ENCODE data around the gene DCUN1D1. TPM values are rescaled to one million over a fixed set of nuclear protein-coding genes. Genes with fewer than 3 reads are reported as not detected.
A peak's percentile ranks its signal among the peaks of the same experiment; 100 is the strongest.
"Not testable (repeated sequence)": the region's sequence is repeated elsewhere in the genome, so short reads cannot be mapped to it uniquely, and the experiment has no call there.

DCUN1D1 gene
- total RNA-seq = 32.2 TPM
- long read RNA-seq, full-length matches to known transcripts = 23 of 30 reads
- long read RNA-seq, partial matches to known transcripts = 4 of 30 reads
- long read RNA-seq, other reads (novel, unspliced or antisense) = 3 of 30 reads

- intact Hi-C loops (cut with DNase I) = no loop called here
- DNase-seq (peak; percentile 95), ATAC-seq (ENCODE audit: poor library complexity) (peak; percentile 97)
Observed at GRCh38 chr3:182980204-182981037, at the start of gene DCUN1D1. DCUN1D1 (minus strand) TSS chr3:182980538; CDS start chr3:182980489, 49 bp downstream.

GRCh38 chr3:183028416-183028815 lies 48.1 kb upstream of the DCUN1D1 start:
- intact Hi-C loops (cut with DNase I) = no loop called here
- DNase-seq = no peak
- no peak for ATAC-seq (ENCODE audit: poor library complexity)

GRCh38 chr3:183027276-183027675 lies 46.9 kb upstream of the DCUN1D1 start:
- intact Hi-C loops (cut with DNase I) = no loop called here
- no peak for ATAC-seq (ENCODE audit: poor library complexity)

GRCh38 chr3:183022936-183023516 lies 42.7 kb upstream of the DCUN1D1 start:
- DNase-seq (no peak), ATAC-seq (ENCODE audit: poor library complexity) (no peak)
- intact Hi-C loops (cut with DNase I) = no loop called here

More at GRCh38 chr3:183027276-183027675, 46.9 kb upstream of the DCUN1D1 start:
- DNase-seq = no peak

- DNase-seq (no peak), ATAC-seq (ENCODE audit: poor library complexity) (no peak)
- intact Hi-C loops (cut with DNase I) = no loop called here
Observed at GRCh38 chr3:183018421-183019192, 38.3 kb upstream of the DCUN1D1 start.

GRCh38 chr3:183015185-183015584 lies 34.8 kb upstream of the DCUN1D1 start:
- intact Hi-C loops (cut with DNase I) = no loop called here
- ATAC-seq (ENCODE audit: poor library complexity) (no peak), DNase-seq (no peak)

GRCh38 chr3:183013856-183014255 lies 33.5 kb upstream of the DCUN1D1 start:
- DNase-seq (no peak), ATAC-seq (ENCODE audit: poor library complexity) (no peak)
- intact Hi-C loops (cut with DNase I) = no loop called here

GRCh38 chr3:183013074-183013473 lies 32.7 kb upstream of the DCUN1D1 start:
- no peak for ATAC-seq (ENCODE audit: poor library complexity)
- intact Hi-C loops (cut with DNase I) = no loop called here
- DNase-seq = no peak

- ATAC-seq (ENCODE audit: poor library complexity) (no peak), DNase-seq (no peak)
- intact Hi-C loops (cut with DNase I) = no loop called here
Observed at GRCh38 chr3:183008800-183009199, 28.5 kb upstream of the DCUN1D1 start.

GRCh38 chr3:183008303-183008702 lies 28.0 kb upstream of the DCUN1D1 start:
- intact Hi-C loops (cut with DNase I) = no loop called here
- ATAC-seq (ENCODE audit: poor library complexity) (no peak), DNase-seq (no peak)

- intact Hi-C loops (cut with DNase I) = no loop called here
- no peak for ATAC-seq (ENCODE audit: poor library complexity)
- no peak for DNase-seq
Observed at GRCh38 chr3:183006396-183007002, 26.2 kb upstream of the DCUN1D1 start.

GRCh38 chr3:182999767-183000166 lies 19.4 kb upstream of the DCUN1D1 start:
- intact Hi-C loops (cut with DNase I) = no loop called here
- no peak for DNase-seq
- ATAC-seq (ENCODE audit: poor library complexity) = no peak

GRCh38 chr3:182993486-182994201 lies 13.3 kb upstream of the DCUN1D1 start:
- ATAC-seq (ENCODE audit: poor library complexity); DNase-seq; intact Hi-C loops (cut with DNase I): not testable (repeated sequence)

GRCh38 chr3:182989566-182989965 lies 9.2 kb upstream of the DCUN1D1 start:
- ATAC-seq (ENCODE audit: poor library complexity) (no peak), DNase-seq (no peak)
- intact Hi-C loops (cut with DNase I) = no loop called here

- no peak for DNase-seq
- ATAC-seq (ENCODE audit: poor library complexity) = no peak
- intact Hi-C loops (cut with DNase I) = no loop called here
Observed at GRCh38 chr3:182986021-182986420, 5.7 kb upstream of the DCUN1D1 start.

GRCh38 chr3:182983876-182984275 lies 3.5 kb upstream of the DCUN1D1 start:
- DNase-seq (no peak), ATAC-seq (ENCODE audit: poor library complexity) (no peak)
- intact Hi-C loops (cut with DNase I) = no loop called here

GRCh38 chr3:182981038-182981380 lies 671 bp upstream of the DCUN1D1 start:
- DNase-seq (no peak), ATAC-seq (ENCODE audit: poor library complexity) (no peak)
- intact Hi-C loops (cut with DNase I) = no loop called here

GRCh38 chr3:182979674-182980191 lies 605 bp downstream of the DCUN1D1 start:
- intact Hi-C loops (cut with DNase I) = no loop called here
- peak; percentile 53 for DNase-seq
- ATAC-seq (ENCODE audit: poor library complexity) = peak; percentile 46

Data from Right ventricle myocardium superior (tissue), 1 donor.